ENCODE measurements around the gene SMARCA5. TPM values are rescaled to one million over a fixed set of nuclear protein-coding genes. Genes with fewer than 3 reads are reported as not detected.

SMARCA5 gene
- total RNA-seq, 1 experiment from 2014 or later, result 39.5 TPM

GRCh38 chr4:143531788-143532491 is 18.4 kb downstream of the SMARCA5 start:
- DNase-seq (ENCODE audit: low read depth), result no peak

DNA sequence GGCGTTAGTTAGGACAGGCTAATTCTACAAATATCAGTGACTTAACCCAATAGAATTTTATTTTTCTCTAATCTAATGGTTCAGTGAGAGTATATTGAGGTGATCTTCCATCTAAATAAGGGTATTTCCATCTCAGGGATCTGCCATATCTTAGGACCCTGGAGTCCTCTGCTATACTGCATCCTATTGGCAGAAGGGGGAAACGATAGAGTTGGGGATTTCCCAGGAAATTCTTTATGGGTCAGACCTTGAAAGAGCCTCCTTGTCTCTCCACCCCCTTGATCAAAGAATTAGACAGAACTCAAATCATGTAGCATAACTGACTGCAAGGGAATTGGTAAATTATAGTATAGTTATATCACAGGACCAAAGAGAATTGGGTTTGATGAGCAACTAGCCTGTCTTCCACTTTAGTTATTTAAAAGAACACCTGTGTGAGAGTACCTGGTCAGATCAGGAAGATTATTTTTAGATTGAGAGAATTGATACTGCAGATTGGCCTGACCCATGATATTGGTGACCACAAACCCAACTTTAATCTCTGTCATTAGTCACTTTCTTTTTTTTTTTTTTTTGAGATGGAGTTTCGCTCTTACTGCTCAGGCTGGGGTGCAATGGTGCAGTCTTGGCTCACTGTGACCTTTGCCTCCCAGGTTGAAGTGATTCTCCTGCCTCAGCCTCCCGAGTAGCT is 25.6 kb downstream of the SMARCA5 start:
- DNase-seq (ENCODE audit: low read depth), result no peak

- no peak for DNase-seq (ENCODE audit: low read depth)
Measured at GRCh38 chr4:143539670-143540023, 26.1 kb downstream of the SMARCA5 start.

DNA sequence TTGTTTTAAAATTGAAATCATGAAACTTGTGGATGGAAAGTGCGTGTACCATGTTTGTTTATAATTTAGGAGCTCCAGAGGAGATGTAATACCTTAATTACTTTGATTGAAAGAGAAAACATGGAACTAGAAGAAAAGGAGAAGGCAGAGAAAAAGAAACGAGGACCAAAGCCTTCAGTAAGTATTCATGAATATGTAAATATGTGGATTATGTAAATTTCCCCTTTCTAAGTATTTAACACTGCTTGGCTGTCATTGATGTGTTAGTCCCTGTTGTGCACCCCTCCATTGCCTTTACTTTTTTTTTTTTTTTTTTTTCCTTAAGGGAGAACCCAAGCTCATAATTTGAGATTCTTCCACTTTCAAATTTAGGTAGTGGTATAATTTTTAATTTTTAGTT is 36.4 kb downstream of the SMARCA5 start:
- no peak for DNase-seq (ENCODE audit: low read depth)

- DNase-seq (ENCODE audit: low read depth), result peak; percentile 3
Measured at GRCh38 chr4:143554728-143555597, 41.5 kb downstream of the SMARCA5 start.

GRCh38 chr4:143555676-143556075 is 42.2 kb downstream of the SMARCA5 start:
- peak; percentile 1 for DNase-seq (ENCODE audit: low read depth)

DNA sequence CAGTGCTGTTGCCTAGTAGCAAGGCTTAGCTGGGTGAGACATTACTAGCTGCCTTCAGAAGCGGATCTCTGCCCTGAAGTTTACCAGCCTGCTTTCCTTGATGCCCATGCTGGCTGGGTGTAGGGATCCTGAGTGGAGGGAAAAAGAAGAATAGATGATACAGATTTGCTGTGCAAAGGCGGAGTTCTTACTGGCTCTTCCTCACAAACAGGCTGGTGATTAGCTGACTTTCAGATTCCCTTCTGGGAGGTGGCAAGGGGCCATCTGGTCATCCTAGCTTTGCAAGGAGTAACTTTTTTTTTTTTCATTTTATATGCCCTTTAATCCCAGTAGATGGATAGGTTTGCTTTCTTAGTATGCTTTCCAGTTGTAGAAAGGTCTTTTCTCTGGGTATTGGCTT is 44.8 kb downstream of the SMARCA5 start:
- DNase-seq (ENCODE audit: low read depth), result no peak

DNA sequence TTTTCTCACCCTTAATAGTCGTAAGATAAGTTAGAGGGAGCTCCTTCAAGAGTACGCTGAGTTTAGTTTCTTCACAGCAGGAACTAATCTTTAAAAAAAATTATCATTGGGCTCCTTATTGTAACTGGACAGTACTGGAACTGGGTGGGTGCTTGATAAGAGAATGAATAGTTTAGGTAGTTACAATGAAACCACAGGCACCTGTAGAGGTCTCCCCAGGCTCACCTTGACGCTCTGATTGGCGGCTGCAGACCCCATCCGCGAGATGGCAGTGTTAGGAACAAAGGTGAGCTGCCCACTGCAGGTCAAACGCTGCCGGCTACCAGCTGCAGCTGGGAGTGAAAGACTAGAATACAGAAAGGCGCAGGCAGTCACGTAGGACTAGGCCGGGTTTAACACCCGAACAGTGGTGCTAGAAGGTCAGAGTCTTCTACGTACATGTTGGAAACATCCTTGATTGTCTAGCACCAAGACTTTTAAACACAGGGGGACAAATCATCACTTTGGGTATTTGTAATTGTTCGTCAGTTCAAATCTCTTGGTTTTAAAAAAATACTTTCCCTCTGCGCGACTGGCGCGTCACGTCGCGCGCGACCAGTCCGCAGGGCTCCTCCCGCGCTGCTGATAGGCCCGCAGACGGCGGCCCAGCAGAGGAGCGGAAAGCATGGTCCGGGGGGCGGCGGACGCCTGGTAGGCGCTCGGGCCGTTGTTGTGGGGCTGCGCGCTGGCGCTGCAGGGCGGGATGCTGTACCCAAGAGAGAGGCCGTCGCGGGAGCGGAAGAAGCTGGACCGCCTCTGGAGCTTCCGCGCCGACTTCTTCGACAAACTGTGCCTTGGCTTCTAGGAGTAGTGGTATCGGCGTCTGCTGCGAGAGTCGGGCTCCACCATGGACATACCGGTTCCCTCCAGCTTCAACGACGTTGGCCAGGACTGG is 45.6 kb downstream of the SMARCA5 start:
- DNase-seq (ENCODE audit: low read depth), result no peak

- DNase-seq (ENCODE audit: low read depth), result no peak
Measured at GRCh38 chr4:143559757-143560147, 46.2 kb downstream of the SMARCA5 start.

GRCh38 chr4:143564472-143564871 is 51.0 kb downstream of the SMARCA5 start:
- no peak for DNase-seq (ENCODE audit: low read depth)

GRCh38 chr4:143575331-143575730 is 61.8 kb downstream of the SMARCA5 start:
- DNase-seq (ENCODE audit: low read depth), result no peak

DNA sequence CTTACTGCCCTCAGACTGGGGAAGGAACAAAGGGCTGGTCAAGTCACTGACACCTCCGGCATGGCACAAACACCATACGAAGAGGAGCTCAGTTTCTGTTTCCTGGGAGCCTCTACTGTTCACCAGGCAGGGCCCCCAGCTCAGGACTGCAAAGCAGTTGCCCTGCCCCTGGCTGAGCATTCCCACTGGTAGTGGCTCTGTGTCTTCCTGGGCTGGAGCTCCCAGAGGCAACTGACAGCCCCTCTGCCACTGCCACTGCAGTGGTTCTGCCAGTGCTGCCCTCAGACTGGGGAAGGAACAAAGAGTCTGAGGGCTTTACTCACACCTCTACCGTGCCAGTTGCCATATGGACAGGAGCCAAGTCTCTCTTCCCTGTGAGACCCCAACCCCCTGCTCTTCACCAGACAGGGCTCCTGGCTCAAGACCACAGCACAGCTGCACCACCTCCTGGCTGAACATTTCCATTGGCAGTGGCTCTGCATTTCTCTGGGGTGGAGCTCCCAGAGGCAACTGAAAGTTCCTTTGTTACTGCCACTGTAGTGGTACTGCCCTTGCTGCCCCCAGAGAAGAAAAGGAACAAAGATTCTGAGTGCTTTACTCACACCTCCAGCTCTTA is 67.9 kb downstream of the SMARCA5 start:
- DNase-seq (ENCODE audit: low read depth), result no peak

- DNase-seq (ENCODE audit: low read depth), result no peak
Measured at GRCh38 chr4:143585548-143585947, 72.0 kb downstream of the SMARCA5 start.

DNA sequence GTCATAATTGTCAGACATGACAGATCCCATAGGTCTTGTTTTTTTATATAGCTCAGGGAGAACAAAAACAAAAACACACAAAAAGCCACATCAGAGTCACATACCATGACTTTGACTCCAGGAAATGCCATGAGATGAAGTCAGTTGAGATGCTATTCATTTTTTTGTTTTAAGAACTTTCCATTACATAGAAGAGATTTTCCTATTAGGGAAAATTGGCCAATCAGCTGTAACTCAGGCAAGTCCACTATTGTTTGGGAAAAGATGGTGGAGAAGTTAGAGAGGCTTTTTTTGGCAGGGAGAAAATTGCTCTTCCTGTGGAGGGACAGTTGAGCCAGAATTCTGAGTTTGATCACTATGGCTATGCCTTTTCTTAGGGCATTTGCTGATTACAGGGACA is 72.6 kb downstream of the SMARCA5 start:
- DNase-seq (ENCODE audit: low read depth), result peak; percentile 24

- peak; percentile 21 for DNase-seq (ENCODE audit: low read depth)
Measured at GRCh38 chr4:143587703-143588102, 74.2 kb downstream of the SMARCA5 start.

GRCh38 chr4:143597276-143597675 is 83.8 kb downstream of the SMARCA5 start:
- no peak for DNase-seq (ENCODE audit: low read depth)

GRCh38 chr4:143598816-143599215 is 85.3 kb downstream of the SMARCA5 start:
- DNase-seq (ENCODE audit: low read depth), result no peak

DNA sequence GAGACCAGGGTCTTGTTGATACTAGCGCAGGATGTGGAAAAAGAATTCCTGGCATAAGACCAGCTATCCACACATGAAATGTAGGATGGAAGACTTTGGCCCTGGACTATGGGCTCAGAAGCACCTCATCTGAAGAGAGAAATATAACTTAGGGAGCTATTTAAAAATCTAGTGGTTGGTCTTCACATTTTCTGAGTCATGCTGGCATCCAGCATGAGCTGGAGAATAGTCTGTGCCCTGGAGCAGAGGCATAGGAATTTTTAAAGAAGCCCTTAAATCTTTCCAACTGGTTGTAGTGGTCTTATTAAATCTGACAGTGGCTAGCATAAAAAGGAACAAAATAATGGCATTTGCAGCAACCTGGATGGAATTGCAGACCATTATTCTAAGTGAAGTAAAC is 86.3 kb downstream of the SMARCA5 start:
- no peak for DNase-seq (ENCODE audit: low read depth)

GRCh38 chr4:143606480-143606879 is 93.0 kb downstream of the SMARCA5 start:
- no peak for DNase-seq (ENCODE audit: low read depth)

Measured in M059J (cell line).